B cell (primary cell): ENCODE measurements around the gene PSMC5. TPM values are rescaled to one million over a fixed set of nuclear protein-coding genes. Genes with fewer than 3 reads are reported as not detected.

Experiments
- ATAC-seq: fragments of 200-7000 bp; cut with Tn5 transposase; one replicate; pipeline ENCODE4 v1.10.0; 2021; ENCODE audit warnings: low read depth, mild to moderate bottlenecking, moderate number of reproducible peaks, moderate library complexity
- CTCF ChIA-PET: fragments of 350-600 bp; sonication (Branson Sonifier 250); formaldehyde crosslinking; loops from one replicate; lab custom pipeline; 2021; ENCODE audit warnings: antibody characterized with exemption, inconsistent platforms; lab: Charles Lee
- POLR2A ChIA-PET: fragments of 350-600 bp; sonication (Branson Sonifier 250); formaldehyde crosslinking; loops from one replicate; lab custom pipeline; 2021; ENCODE audit warnings: antibody characterized with exemption; lab: Charles Lee
- DNase-seq: peaks from one replicate; pipeline ENCODE4 v3.0.0; 2013
- H2AFZ ChIP-seq: 2 replicates; pipeline ENCODE4 v1.6.1; 2012; ENCODE audit warnings: mild to moderate bottlenecking, low read depth, low read length; ENCODE audit not compliant: insufficient read depth, poor library complexity, severe bottlenecking
- H3K27ac ChIP-seq, 2 donors: 1 replicate in 1 of 2; 2 replicates in 1 of 2; pipeline ENCODE4 v1.5.1; 2012 to 2013; ENCODE audit warnings: low read length in 2 of 2, mild to moderate bottlenecking in 2 of 2, moderate library complexity in 1 of 2
- H3K27me3 ChIP-seq, 4 experiments: fragments of 200-600 bp in 1 of 4; sonication (generic) in 1 of 4; replicated peaks in 1 of 4; 1 replicate in 2 of 4; 2 replicates in 2 of 4; pipeline versions ENCODE4 v1.6.1 to v1.7.0; 2013 to 2016; ENCODE audit warnings: low read length in 3 of 4, mild to moderate bottlenecking in 2 of 4, mixed read lengths in 1 of 4, moderate library complexity in 1 of 4; ENCODE audit not compliant: insufficient read depth in 4 of 4, control insufficient read depth in 3 of 4; ENCODE audit errors: control extremely low read depth in 1 of 4
- H3K36me3 ChIP-seq, 2 experiments: replicated peaks in 1 of 2; 1 replicate in 1 of 2; 2 replicates in 1 of 2; pipeline versions ENCODE4 v1.6.1 to v1.7.1; 2013; ENCODE audit warnings: low read length in 1 of 2; ENCODE audit not compliant: insufficient read depth in 2 of 2, control insufficient read depth in 1 of 2; ENCODE audit errors: control extremely low read depth in 1 of 2, extremely low read depth in 1 of 2
- H3K4me1 ChIP-seq, 2 donors: fragments of 200-600 bp in 1 of 2; sonication (generic) in 1 of 2; 1 replicate in 1 of 2; 2 replicates in 1 of 2; pipeline versions ENCODE4 v1.5.1 to v1.6.1; 2013 to 2017; ENCODE audit warnings: low read length in 2 of 2; ENCODE audit not compliant: control insufficient read depth in 2 of 2, insufficient read depth in 2 of 2
- H3K4me2 ChIP-seq: replicated peaks from 2 replicates; pipeline ENCODE3; 2012; ENCODE audit warnings: mild to moderate bottlenecking, low read depth, low read length; ENCODE audit not compliant: poor library complexity, severe bottlenecking
- H3K4me3 ChIP-seq, 5 experiments: fragments of 200-600 bp in 1 of 5; sonication (generic) in 1 of 5; 1 replicate in 3 of 5; 2 replicates in 2 of 5; pipeline versions ENCODE4 v1.5.1 to v1.7.0; 2011 to 2016; ENCODE audit warnings: low read length in 4 of 5, mild to moderate bottlenecking in 4 of 5, low read depth in 2 of 5, control low read depth in 1 of 5, moderate library complexity in 1 of 5; ENCODE audit not compliant: insufficient read depth in 1 of 5; ENCODE audit errors: control extremely low read depth in 1 of 5, extremely low read depth in 1 of 5
- H3K79me2 ChIP-seq: fragments of 200-600 bp; sonication (generic); one replicate; pipeline ENCODE4 v1.6.0; 2016; ENCODE audit warnings: low read length; ENCODE audit not compliant: control insufficient read depth, insufficient read depth
- H3K9ac ChIP-seq: fragments of 200-600 bp; sonication (generic); 2 replicates; pipeline ENCODE4 v1.6.1; 2017; ENCODE audit warnings: mild to moderate bottlenecking, low read length, moderate library complexity
- H3K9me3 ChIP-seq, 3 donors: one replicate each; pipeline versions ENCODE4 v1.6.1 to v1.7.1; 2013; ENCODE audit warnings: low read length in 2 of 3; ENCODE audit not compliant: control insufficient read depth in 2 of 3, insufficient read depth in 1 of 3; ENCODE audit errors: control extremely low read depth in 1 of 3
- H4K20me1 ChIP-seq: 2 replicates; pipeline ENCODE4 v1.6.0; 2012; ENCODE audit warnings: mild to moderate bottlenecking, low read length; ENCODE audit not compliant: insufficient read depth, control insufficient read depth, poor library complexity, severe bottlenecking
- H3K27ac Mint-ChIP-seq: one replicate; pipeline ENCODE4 v1.8.0; 2021; ENCODE audit warnings: mixed read lengths
- H3K27me3 Mint-ChIP-seq: one replicate; pipeline ENCODE4 v1.8.0; 2021; ENCODE audit warnings: mixed read lengths
- H3K4me1 Mint-ChIP-seq: one replicate; pipeline ENCODE4 v1.8.0; 2021; ENCODE audit warnings: mixed read lengths
- H3K4me3 Mint-ChIP-seq: one replicate; pipeline ENCODE4 v1.8.0; 2021; ENCODE audit warnings: mixed read lengths
- H3K9me3 Mint-ChIP-seq: one replicate; pipeline ENCODE4 v1.8.0; 2022; ENCODE audit warnings: mixed read lengths; ENCODE audit not compliant: insufficient read depth
- EZH2 ChIP-seq: IDR thresholded peaks from 2 replicates; pipeline ENCODE4 v1.6.1; 2012; ENCODE audit warnings: borderline replicate concordance, low read depth, mild to moderate bottlenecking, moderate library complexity, low read length; ENCODE audit not compliant: insufficient read depth, poor library complexity, severe bottlenecking
- WGBS: methylation state at CpG from one replicate; pipeline ENCODE4 v1.1.5; 2013; ENCODE audit warnings: missing lambda C conversion rate; ENCODE audit not compliant: insufficient coverage; 5-methylcytosine and 5-hydroxymethylcytosine counted together
- intact Hi-C: fragments of 100-400 bp; cut with micrococcal nuclease; formaldehyde crosslinking; loops from one replicate; pipeline ENCODE4 v1.10.0; 2022
- polyA plus RNA-seq: library from polyadenylated mRNA; depleted of rRNA; stranded (reverse); fragments of >200 nt; gene quantifications from 2 replicates; pipeline ENCODE4 v1.2.3, GENCODE V29; 2012
- total RNA-seq, 2 donors: library from RNA; stranded (reverse); fragments of 120-200 nt in 1 of 2; gene quantifications; 1 replicate in 1 of 2; 2 replicates in 1 of 2; pipeline versions ENCODE4 v1.2.3 to v1.2.4, GENCODE V29; 2013 to 2022
- TF ChIP-seq, protein P1 (sequence below): fragments of 200-600 bp; IDR thresholded peaks from one replicate; pipeline ENCODE4 v1.8.0; 2022; ENCODE audit warnings: antibody characterized with exemption, mild to moderate bottlenecking

Gene PSMC5
- total and polyA plus RNA-seq, 2 donors (not counting 1 experiment from before 2014, with no cell fraction given), result 87.1 to 104 TPM

DNA sequence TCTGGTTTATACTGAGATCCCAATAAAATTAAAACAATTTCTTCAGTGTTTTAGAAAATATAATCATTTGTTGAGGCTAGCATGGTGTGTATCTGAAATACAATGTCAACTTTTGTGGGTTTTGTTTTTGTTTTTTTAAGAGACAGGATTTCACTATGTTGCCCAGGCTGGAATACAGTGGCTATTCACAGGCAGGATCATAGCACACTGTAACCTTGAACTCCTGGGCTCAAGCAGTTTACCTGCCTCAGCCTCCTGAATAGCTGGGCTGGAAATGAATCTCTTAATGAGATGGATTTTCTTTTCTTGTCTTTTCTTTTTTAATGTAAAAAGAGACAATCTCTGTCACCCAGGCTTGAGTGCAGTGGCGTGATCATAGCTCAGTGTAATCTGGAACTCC is 41.1 kb upstream of the PSMC5 start:
- no peaks in the 10 kb centered on the region for H3K9me3 Mint-ChIP-seq
- ChIA-PET CTCF (interaction anchor here (0.9 to 1.6 kb wide), 2 partner anchors 12 to 361 kb away, joined by 3 to 4 read pairs; no protein-coding TSS in a partner anchor), POLR2A (no interaction called here)
- Histone ChIP-seq H3K4me3 (no peak overlapping the region), H3K79me2 (peaks cover 91% of the 10 kb centered on the region), H4K20me1 (peaks cover 57% of the 10 kb centered on the region), H3K27ac (no peak overlapping the region), H3K9ac (no peak overlapping the region), H3K4me2 (no peak overlapping the region), H3K9me3 (no peaks in the 10 kb centered on the region), H3K27me3 (no peaks in the 10 kb centered on the region), H3K36me3 (peaks cover 9 to 55% of the 10 kb centered on the region in 2 experiments), H2AFZ (no peak overlapping the region), H3K4me1 (peaks cover 0 to 6% of the 10 kb centered on the region in 2 donors)
- H3K4me3 Mint-ChIP-seq, result no peak overlapping the region
- H3K4me1 Mint-ChIP-seq, result peaks cover 23% of the 10 kb centered on the region
- no peaks in the 10 kb centered on the region for H3K27me3 Mint-ChIP-seq
- TF ChIP-seq, protein P1, sequence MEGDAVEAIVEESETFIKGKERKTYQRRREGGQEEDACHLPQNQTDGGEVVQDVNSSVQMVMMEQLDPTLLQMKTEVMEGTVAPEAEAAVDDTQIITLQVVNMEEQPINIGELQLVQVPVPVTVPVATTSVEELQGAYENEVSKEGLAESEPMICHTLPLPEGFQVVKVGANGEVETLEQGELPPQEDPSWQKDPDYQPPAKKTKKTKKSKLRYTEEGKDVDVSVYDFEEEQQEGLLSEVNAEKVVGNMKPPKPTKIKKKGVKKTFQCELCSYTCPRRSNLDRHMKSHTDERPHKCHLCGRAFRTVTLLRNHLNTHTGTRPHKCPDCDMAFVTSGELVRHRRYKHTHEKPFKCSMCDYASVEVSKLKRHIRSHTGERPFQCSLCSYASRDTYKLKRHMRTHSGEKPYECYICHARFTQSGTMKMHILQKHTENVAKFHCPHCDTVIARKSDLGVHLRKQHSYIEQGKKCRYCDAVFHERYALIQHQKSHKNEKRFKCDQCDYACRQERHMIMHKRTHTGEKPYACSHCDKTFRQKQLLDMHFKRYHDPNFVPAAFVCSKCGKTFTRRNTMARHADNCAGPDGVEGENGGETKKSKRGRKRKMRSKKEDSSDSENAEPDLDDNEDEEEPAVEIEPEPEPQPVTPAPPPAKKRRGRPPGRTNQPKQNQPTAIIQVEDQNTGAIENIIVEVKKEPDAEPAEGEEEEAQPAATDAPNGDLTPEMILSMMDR, result no peak
- WGBS, result no CpG with 5 or more reads among the region's 1 CpG
- no peak for DNase-seq
- intact Hi-C loops, result no loop called here
- no peak overlapping the region for H3K27ac Mint-ChIP-seq
- ATAC-seq, result no peak

DNA sequence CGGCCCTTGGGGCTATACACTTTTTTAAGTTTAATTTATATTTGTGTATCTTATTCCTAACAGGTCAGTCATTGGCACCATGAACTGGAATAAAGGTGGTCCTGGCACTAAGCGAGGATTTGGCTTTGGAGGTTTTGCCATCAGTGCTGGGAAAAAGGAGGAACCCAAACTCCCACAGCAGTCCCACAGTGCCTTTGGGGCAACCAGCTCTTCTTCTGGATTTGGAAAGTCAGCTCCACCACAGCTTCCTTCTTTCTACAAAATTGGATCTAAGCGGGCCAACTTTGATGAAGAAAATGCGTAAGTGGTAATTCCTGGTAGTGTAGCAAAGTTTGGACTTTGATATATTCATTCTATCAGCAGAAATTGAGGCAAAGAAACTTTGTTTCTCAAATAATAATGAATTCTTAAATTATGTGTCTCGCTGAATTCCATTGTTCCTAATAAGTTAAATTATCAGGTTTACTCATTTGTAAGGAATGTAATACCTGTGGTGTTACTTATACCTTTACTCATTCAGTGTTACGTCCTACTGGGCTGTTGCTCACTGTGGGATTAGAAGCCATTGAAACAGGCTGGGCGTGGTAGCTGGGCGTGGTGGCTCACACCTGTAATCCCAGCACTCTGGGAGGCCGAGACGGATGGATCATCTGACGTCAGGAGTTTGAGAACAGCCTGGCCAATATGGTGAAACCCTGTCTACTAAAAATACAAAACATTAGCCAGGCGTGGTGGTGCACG is 40.1 kb upstream of the PSMC5 start:
- H3K79me2 ChIP-seq, result peaks cover 90% of the 10 kb centered on the region
- H3K36me3 ChIP-seq, result peaks cover 9 to 63% of the 10 kb centered on the region in 2 experiments
- H3K27me3 ChIP-seq, result no peaks in the 10 kb centered on the region
- H3K9me3 Mint-ChIP-seq, result no peaks in the 10 kb centered on the region
- H3K4me3 ChIP-seq, result no peak overlapping the region
- WGBS, result 100% methylated on average over 6 of the region's 13 CpGs
- H3K4me2 ChIP-seq, result no peak overlapping the region
- H3K9me3 ChIP-seq, result no peaks in the 10 kb centered on the region
- DNase-seq (no peak), ATAC-seq (no peak)
- H4K20me1 ChIP-seq, result peaks cover 48% of the 10 kb centered on the region
- no peak for TF ChIP-seq EZH2
- TF ChIP-seq, protein P1, result no peak
- H3K4me1 Mint-ChIP-seq, result peaks cover 20% of the 10 kb centered on the region
- CTCF ChIA-PET, result interaction anchor here (1.6 kb wide), 1 partner anchor 362 kb away, joined by 4 read pairs; no protein-coding TSS in a partner anchor
- POLR2A ChIA-PET, result no interaction called here
- no peak overlapping the region for H2AFZ ChIP-seq
- no peak overlapping the region for H3K4me3 Mint-ChIP-seq
- H3K4me1 ChIP-seq, result peaks cover 0 to 6% of the 10 kb centered on the region in 2 donors
- intact Hi-C loops, result no loop called here
- no peaks in the 10 kb centered on the region for H3K27me3 Mint-ChIP-seq
- H3K27ac ChIP-seq, result no peak overlapping the region
- no peak overlapping the region for H3K27ac Mint-ChIP-seq
- H3K9ac ChIP-seq, result no peak overlapping the region
